GM21723 (cell line): ENCODE measurements around the gene DLGAP1.

Experiments
- ATAC-seq: cut with Tn5 transposase; IDR thresholded peaks from one replicate; pipeline ENCODE4 v1.9.1; 2021; ENCODE audit warnings: mild to moderate bottlenecking, moderate library complexity; ENCODE audit not compliant: unreplicated experiment

DLGAP1 gene

GRCh38 chr18:4016391-4017049 is 438.6 kb downstream of the DLGAP1 start:
- no peak for ATAC-seq

- ATAC-seq = no peak
These were observed 447.3 kb downstream of the DLGAP1 start for GRCh38 chr18:4007846-4008245.

GRCh38 chr18:4004183-4004829 is 450.8 kb downstream of the DLGAP1 start:
- ATAC-seq = no peak

GRCh38 chr18:3998698-3999333 is 456.3 kb downstream of the DLGAP1 start:
- ATAC-seq = no peak

GRCh38 chr18:3995476-3996102 is 459.5 kb downstream of the DLGAP1 start:
- ATAC-seq = peak; percentile 72

GRCh38 chr18:3993941-3994687 is 461.0 kb downstream of the DLGAP1 start:
- ATAC-seq = no peak

- ATAC-seq = no peak
These were observed 469.4 kb downstream of the DLGAP1 start for GRCh38 chr18:3985664-3986063.

- no peak for ATAC-seq
These were observed 470.1 kb downstream of the DLGAP1 start for GRCh38 chr18:3985020-3985419.

GRCh38 chr18:3984163-3984757 is 470.8 kb downstream of the DLGAP1 start:
- no peak for ATAC-seq

GRCh38 chr18:3983351-3983969 is 471.6 kb downstream of the DLGAP1 start:
- no peak for ATAC-seq

GRCh38 chr18:3982541-3982940 is 472.6 kb downstream of the DLGAP1 start:
- no peak for ATAC-seq

- ATAC-seq = no peak
These were observed 476.1 kb downstream of the DLGAP1 start for GRCh38 chr18:3979024-3979423.

GRCh38 chr18:3973191-3973850 is 481.8 kb downstream of the DLGAP1 start:
- no peak for ATAC-seq

- no peak for ATAC-seq
These were observed 482.7 kb downstream of the DLGAP1 start for GRCh38 chr18:3972291-3972930.

GRCh38 chr18:3970929-3971328 is 484.2 kb downstream of the DLGAP1 start:
- no peak for ATAC-seq

GRCh38 chr18:3967359-3968180 is 487.5 kb downstream of the DLGAP1 start:
- no peak for ATAC-seq

- no peak for ATAC-seq
These were observed 488.3 kb downstream of the DLGAP1 start for GRCh38 chr18:3966642-3967358.

GRCh38 chr18:3966246-3966641 is 488.9 kb downstream of the DLGAP1 start:
- no peak for ATAC-seq
